IMR-90 (cell line): ENCODE data around the gene TMEM54.

Experiments used
- MAFK ChIP-seq: IDR thresholded peaks from 2 replicates; pipeline ENCODE4 v1.6.1; 2012; ENCODE audit warnings: low read depth, low read length, improper control_type of control experiment
- MAZ ChIP-seq: IDR thresholded peaks from 2 replicates; pipeline ENCODE4 v1.6.1; 2012; ENCODE audit warnings: low read depth, mild to moderate bottlenecking, low read length, improper control_type of control experiment, moderate library complexity, borderline replicate concordance
- MXI1 ChIP-seq: IDR thresholded peaks from 2 replicates; pipeline ENCODE4 v1.6.1; 2012; ENCODE audit warnings: low read depth, mild to moderate bottlenecking, low read length, moderate library complexity, borderline replicate concordance
- NFE2L2 ChIP-seq: fragments of 150-350 bp; IDR thresholded peaks from 2 replicates; pipeline ENCODE4 v1.6.1; 2016; ENCODE audit warnings: low read depth, mild to moderate bottlenecking, low read length
- POLR2A ChIP-seq: IDR thresholded peaks from 2 replicates; pipeline ENCODE4 v1.6.1; 2012; ENCODE audit warnings: mild to moderate bottlenecking, low read depth, low read length
- RAD21 ChIP-seq: IDR thresholded peaks from 2 replicates; pipeline ENCODE4 v1.6.1; 2012; ENCODE audit warnings: low read length, improper control_type of control experiment
- RCOR1 ChIP-seq: IDR thresholded peaks from 2 replicates; pipeline ENCODE4 v1.6.1; 2012; ENCODE audit warnings: mild to moderate bottlenecking, low read length, improper control_type of control experiment; ENCODE audit not compliant: insufficient replicate concordance
- SMC3 ChIP-seq: fragments of 150-350 bp; IDR thresholded peaks from 2 replicates; pipeline ENCODE4 v1.6.1; 2016; ENCODE audit warnings: low read depth, mild to moderate bottlenecking, antibody characterized with exemption, low read length, moderate library complexity
- TF ChIP-seq, protein P1 (sequence below): conservative IDR thresholded peaks from 2 replicates; pipeline ENCODE4 v1.5.1; 2012; ENCODE audit warnings: mild to moderate bottlenecking, low read depth, low read length, improper control_type of control experiment
- TF ChIP-seq, protein P2 (sequence below): fragments of 150-350 bp; IDR thresholded peaks from 2 replicates; pipeline ENCODE4 v1.6.1; 2017; ENCODE audit warnings: mild to moderate bottlenecking, antibody characterized with exemption, low read length, low read depth
- TF ChIP-seq, protein P3 (sequence below): fragments of 150-350 bp; IDR thresholded peaks from 2 replicates; pipeline ENCODE4 v1.6.1; 2016; ENCODE audit warnings: low read depth, mild to moderate bottlenecking, low read length, moderate library complexity, borderline replicate concordance

DNA sequence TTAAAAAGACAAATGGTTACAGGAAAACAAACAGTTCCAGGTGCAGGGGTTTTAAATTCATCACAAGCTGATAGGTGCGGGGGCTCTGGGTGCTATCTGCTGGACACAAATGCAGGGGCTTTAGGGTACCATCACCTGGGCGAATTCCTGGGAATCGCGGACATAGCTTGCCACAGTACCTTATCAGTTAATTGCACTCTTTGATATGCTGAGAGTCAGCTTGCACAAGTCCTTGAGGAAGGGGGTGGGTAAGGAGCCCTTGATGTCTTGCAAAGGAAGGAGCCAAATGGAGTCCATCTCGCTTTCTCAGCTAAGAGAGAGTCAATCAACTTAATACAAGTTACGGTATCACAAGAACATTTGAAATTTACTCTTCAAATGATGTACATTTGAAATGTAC lies 25.4 kb upstream of the TMEM54 start:
- TF ChIP-seq, protein P1, sequence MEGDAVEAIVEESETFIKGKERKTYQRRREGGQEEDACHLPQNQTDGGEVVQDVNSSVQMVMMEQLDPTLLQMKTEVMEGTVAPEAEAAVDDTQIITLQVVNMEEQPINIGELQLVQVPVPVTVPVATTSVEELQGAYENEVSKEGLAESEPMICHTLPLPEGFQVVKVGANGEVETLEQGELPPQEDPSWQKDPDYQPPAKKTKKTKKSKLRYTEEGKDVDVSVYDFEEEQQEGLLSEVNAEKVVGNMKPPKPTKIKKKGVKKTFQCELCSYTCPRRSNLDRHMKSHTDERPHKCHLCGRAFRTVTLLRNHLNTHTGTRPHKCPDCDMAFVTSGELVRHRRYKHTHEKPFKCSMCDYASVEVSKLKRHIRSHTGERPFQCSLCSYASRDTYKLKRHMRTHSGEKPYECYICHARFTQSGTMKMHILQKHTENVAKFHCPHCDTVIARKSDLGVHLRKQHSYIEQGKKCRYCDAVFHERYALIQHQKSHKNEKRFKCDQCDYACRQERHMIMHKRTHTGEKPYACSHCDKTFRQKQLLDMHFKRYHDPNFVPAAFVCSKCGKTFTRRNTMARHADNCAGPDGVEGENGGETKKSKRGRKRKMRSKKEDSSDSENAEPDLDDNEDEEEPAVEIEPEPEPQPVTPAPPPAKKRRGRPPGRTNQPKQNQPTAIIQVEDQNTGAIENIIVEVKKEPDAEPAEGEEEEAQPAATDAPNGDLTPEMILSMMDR = no peak
- no peak for TF ChIP-seq MXI1
- no peak for TF ChIP-seq POLR2A
- TF ChIP-seq RAD21 = no peak
- TF ChIP-seq, protein P2, sequence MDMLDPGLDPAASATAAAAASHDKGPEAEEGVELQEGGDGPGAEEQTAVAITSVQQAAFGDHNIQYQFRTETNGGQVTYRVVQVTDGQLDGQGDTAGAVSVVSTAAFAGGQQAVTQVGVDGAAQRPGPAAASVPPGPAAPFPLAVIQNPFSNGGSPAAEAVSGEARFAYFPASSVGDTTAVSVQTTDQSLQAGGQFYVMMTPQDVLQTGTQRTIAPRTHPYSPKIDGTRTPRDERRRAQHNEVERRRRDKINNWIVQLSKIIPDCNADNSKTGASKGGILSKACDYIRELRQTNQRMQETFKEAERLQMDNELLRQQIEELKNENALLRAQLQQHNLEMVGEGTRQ = no peak
- no peak for TF ChIP-seq MAZ
- TF ChIP-seq RCOR1 = no peak
- no peak for TF ChIP-seq SMC3
- no peak for TF ChIP-seq NFE2L2
- no peak for TF ChIP-seq MAFK
- TF ChIP-seq, protein P3, sequence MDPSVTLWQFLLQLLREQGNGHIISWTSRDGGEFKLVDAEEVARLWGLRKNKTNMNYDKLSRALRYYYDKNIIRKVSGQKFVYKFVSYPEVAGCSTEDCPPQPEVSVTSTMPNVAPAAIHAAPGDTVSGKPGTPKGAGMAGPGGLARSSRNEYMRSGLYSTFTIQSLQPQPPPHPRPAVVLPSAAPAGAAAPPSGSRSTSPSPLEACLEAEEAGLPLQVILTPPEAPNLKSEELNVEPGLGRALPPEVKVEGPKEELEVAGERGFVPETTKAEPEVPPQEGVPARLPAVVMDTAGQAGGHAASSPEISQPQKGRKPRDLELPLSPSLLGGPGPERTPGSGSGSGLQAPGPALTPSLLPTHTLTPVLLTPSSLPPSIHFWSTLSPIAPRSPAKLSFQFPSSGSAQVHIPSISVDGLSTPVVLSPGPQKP = no peak
